Amniotic epithelial cell (primary cell): ENCODE data around the gene SREK1.

Experiments
- DNase-seq: peaks from one replicate; pipeline ENCODE4 v3.0.0-alpha.2; 2010; ENCODE audit warnings: low read depth

SREK1 gene

DNA sequence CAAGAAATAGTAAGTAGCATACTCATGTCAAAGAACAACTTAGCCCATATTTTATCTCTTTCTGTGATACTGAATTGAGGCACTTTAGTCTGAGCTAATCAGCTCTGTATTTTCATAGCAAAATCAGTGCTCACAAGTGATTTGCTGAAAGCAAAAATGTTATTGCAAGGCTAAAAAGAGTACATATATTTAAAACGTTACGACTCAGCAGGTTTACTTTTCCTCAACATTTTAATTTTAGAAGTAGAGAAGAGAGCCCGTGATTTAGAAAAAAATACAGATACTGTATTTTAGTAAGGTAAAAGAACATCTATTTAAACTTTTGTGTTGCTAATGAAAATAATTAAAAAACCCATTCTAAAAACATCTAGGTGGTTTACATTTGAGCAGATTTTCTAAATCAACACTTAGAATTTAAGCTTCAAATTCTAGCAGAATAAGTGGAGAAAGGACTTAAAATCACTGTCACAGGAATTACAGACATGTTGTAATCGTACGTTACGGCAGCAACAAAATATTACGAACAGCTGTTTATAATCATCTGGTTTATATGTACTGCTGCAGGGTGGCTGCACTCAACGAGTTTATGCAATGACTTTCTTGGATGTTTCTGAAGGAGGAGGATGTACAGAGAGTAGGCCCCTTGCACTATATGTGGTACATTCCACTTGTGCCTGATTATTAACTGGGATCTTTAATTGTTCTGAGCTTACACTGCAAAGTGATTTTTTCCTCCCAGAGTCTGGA, 20.1 kb downstream of the SREK1 start:
- no peak for DNase-seq

DNA sequence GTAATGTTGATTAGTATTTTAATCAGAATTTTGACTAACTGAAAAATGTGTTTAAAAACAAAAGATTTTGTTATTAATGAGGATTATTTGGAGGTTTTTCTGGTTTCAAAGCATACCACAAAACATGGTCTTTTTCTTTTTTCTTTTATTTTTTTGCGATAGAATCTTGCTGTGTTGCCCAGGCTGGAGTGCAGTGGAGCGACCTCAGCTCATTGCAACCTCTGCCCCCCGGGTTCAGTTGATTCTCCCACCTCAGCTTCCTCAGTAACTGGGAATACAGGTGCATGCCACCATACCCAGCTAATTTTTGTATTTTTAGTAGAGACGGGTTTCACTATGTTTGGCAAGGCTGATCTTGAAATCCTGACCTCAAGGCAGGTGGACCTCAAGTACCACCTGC, 24.1 kb downstream of the SREK1 start:
- DNase-seq: no peak

DNA sequence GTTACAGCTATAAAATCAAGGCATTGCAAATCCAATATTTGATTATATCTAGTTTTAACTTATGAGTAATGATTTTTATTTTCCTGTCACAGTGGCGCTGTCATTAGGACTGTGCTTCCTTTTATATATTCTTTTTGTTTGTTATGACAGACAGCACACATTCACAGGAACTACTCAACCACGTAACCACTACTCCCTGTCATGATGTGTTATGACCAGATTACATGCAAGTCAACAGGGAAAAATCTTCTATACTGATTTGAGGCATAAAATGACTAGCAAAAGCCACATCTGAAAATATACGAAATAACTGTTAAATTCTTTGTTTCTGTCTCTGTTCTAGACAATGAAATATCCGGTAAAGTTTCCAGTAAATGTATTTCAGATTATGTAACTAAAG, 25.4 kb downstream of the SREK1 start:
- no peak for DNase-seq

DNA sequence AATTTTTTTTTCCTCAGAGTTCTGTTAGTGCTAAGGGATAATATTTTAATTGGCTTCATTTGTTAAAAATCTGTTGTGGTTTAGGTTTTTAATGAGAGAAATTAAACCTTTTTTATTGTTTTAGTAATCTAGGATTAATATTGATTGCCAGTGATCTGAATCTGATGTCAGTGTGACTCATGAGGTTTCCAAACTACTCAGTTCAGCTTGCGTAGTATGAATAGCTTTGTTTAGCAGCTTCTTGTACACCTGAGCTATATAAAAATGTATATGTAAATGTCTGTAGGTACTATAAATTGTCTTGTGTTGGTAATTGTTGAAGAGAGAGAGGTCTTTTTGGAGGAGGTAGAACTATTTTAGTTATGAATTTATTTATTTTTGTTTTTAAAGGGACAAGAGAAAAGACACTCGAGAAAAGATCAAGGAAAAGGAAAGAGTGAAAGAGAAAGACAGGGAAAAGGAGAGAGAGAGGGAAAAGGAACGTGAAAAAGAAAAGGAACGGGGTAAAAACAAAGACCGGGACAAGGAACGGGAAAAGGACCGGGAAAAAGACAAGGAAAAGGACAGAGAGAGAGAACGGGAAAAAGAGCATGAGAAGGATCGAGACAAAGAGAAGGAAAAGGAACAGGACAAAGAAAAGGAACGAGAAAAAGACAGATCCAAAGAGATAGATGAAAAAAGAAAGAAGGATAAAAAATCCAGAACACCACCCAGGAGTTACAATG, 26.3 kb downstream of the SREK1 start:
- DNase-seq: no peak

DNA sequence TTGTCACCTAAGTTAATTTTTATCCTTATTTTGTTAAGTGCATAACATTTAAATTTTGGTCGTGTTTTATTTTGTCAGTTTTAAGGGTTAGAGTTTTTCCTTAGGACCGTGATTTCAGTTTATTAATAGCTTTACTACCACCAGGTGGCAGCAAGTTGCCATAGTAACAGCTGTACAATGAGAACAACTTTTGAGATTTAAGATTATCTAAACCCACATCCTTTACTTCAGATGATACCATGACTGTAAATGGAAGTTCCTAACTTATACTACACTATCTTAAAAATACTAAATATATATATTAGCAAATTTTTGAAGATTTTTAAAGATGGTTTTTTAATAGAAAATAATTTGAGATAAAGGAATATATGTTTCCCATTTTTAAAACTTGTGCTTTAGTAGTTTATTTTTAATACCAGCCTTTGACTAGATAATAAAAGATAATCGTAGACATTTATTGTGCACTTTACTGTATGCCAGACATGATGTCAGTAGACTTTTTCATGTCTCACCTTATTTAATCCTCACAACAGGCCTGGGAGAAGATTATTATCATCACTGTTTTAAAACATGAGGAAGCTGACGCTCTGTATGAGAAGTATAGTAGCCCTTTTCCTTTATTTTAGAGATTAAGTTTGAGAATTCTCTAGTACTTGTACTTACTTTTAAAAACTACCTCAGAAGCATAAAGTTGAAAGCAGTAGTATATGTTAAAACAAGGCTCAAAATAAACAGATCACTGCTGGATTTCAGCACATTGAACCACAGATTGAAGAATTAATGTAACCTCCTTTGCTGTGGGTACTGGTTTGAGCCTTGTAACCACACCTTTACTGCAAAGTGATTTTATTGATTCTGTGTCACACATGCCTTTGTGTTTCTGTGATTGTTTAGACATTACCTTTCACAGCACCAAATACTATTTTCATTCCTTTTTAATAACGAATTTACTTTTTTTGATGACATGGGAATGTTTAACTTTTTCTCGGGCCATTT, 27.5 kb downstream of the SREK1 start:
- DNase-seq: peak; percentile 64

DNA sequence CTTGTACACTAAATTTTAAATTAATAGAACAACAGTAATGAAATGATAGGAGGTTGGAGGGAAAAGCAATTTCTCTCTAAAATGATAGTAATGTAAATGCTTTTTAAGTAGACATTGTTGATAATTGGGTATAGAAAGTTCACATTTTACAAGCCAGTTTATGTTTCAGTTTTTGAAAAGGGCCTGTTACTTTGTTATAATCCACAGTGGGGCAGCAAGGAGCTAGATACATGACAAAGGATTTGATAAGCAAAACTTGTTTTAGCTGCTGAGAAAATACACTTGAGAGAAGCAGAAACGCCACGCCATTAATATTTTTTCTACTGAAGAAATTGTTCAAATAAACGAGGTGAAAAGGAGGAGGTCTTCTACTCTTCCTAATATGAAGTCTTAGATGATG, 30.2 kb downstream of the SREK1 start:
- DNase-seq: peak; percentile 40

DNA sequence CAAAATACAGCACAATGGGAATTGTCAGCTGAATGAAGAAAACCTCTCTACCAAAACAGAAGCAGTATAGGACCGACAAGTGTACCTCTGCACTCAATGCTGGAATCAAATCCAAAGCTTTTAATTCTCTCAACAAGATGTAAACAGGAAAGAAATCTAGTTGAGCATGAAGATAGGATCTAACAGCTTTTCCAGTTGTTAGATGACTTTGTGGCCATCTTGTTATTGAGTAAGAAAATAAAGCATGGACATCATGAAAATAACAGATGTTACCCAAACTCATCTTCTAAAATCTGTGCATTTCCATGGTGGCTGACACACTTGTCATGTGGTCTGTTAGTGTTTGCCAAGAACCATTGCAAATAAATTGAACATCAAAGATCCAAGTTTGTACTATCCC, 34.7 kb downstream of the SREK1 start:
- no peak for DNase-seq

DNA sequence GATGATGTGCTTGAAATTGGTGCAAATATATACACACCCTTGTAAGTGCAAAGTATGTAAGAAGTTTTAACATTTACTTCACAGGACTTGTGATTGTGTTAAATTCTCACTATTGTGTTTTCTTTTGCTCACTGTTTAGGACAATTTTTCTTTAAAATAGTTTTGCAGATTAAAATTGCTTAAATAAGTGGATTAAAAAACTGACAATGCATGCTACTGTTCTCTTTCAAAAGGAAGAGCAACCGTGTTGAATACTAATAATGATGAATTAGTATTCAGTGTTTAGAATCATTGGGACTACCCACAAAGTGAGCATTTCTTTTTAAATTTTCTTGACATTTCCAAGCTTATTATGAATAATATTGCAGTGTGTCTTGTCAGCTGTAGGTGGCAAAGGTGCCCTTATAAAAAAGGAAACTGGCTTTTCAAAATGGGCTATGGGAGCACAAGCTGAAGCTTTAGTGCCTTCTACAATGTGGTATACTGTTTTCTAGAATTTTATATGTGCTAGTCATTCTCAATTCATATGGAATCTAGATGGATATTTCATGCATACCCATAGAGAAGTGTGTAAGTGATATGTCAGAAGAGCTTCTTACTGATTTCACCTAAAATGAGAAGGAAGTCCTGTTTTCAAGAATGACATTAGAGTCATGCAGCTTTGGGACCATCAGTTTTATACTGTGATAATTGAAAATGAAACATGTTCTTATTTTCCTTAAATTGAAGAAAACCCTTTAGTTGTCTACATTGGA, 35.4 kb downstream of the SREK1 start:
- DNase-seq: no peak

DNA sequence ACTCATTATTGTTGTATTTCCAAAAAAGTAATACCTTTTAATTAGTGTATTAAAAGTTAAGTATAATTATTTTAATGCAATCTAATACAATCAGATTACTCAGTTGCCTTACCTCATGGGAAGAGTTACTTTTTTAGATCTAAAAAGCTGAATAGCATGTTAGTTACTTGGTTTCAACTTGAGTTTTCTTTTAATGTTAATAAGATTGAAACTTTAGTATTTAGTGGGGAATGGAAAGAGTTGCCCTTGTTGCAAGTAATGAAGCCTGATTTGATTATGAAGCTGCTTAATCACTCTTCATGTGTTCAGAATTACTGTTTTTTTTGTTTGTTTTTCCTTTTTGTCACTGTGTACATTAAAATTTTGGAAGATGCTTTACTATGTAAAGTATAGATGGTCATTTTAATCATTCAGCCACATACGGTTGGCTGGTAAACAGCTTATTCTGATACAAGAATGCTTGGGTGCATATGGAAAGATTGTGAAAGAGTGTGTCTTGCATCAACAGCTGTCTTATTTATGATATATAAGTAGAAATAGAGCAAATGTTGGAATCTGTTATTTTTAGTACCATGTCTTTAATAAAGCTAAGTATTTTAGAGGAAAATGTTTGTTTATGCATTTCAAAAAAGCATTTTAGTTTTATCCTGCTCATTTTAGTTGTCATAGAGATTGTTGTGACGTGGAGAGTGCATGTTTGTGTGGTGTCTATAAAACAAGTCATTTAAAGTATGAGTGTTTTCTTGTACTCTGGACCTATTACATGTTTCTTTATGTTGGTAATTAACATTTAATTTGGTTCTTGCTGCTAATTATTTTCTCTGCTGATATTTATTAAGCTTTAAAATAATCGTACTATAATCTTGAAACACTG, 36.4 kb downstream of the SREK1 start:
- peak; percentile 64 for DNase-seq

DNA sequence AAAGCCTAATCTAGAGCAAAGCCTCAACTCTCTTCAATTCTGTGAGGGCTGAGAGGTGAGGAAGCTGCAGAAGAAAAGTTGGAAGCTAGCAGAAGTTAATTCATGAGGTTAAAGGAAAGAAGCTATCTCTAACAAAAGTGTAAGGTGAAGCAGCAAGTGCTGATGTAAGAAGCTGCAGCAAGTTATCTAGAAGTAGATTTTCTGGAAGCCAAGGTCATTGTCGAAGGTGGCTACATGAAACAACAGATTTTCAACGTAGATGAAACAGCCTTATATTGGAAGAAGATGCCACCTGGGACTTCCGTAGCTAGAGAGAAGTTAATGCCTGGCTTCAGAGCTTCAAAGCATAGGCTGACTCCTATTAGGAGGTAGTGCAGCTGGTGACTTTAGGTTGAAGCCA, 42.0 kb downstream of the SREK1 start:
- no peak for DNase-seq

DNA sequence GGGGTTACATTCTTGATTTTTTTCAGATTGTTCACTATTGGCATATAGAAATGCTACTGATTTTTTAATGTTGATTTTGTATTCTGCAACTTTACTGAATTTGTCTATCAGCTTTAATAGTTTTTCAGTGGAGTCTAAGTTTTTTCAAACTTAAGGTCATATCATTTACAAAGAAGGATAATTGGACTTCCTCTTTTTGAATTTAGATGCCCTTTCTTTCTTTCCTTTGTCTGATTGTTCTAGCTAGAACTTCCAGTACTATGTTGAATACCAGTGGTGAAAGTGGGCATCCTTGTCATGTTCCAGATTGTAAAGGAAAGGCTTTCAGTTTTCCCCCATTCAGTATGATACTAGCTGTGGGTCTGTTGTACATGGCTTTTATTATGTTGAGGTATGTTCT, 49.3 kb downstream of the SREK1 start:
- DNase-seq: no peak

DNA sequence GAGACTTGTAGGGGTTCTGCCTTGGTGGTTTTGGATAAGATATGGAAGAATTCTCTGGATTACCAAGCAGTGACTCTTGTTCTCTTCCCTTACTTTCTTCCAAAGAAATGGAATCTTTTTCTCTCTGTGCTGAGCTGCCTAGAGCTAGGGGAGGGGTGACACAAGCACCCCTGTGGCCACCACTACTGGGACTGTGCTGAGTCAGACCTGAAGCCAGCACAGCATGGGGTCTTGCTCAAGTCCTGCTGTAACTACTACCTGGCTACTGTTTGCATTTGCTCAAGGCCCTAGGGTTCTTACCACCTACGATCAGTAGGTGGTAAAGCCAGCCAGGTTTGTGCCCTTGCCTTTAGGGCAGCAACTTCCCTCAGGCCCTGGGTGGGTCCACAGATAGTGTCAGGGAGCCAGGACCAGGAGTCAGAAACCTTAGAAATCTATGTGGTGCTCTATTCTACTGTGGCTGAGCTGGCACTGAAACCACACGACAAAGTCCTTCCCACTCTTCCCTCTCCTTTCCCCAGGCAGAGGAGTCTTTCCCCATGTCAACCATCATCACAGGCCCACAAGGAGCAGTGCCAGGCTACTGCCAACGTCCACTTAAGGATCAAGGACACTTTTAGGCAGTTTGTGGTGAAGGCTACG, 53.8 kb downstream of the SREK1 start:
- peak; percentile 28 for DNase-seq

DNA sequence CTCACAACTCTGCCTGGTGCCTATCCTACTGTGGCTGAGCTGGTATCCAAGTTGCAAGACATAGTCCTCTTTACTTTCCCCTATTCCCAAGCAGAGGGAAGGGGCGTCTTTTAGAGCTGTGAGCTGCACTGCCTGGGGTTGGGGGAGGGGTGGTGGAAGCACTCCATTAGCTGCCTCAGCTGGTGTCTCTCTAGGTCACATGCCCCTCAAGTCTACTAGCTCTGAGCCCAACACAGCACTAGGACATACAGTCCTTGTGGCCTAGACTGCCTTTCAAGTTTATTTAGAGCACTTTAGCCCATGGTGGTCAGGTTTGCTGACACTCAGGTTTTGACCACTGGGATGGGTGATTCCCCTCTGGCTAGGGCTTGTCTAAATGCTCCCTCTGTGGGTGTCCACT, 54.7 kb downstream of the SREK1 start:
- DNase-seq: no peak

DNA sequence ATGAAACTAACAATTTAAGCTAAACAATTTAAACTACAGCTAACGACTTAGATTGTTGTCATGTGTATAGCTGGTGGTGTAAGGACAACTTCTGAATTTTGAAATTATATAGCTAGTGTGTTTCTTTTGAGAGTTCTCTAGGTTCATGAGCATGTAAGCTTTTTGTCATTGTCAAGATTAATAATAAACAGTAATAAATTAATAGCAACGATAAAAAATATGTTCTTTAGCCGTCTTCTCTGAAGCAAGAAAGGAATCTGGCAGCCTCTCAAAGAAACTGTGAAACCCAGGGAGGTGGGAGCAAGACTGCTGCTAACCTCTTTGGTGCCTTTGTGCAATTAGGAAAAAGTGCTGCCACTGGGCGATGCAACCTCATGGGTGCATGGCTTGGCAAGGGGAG, 59.4 kb downstream of the SREK1 start:
- DNase-seq: no peak

DNA sequence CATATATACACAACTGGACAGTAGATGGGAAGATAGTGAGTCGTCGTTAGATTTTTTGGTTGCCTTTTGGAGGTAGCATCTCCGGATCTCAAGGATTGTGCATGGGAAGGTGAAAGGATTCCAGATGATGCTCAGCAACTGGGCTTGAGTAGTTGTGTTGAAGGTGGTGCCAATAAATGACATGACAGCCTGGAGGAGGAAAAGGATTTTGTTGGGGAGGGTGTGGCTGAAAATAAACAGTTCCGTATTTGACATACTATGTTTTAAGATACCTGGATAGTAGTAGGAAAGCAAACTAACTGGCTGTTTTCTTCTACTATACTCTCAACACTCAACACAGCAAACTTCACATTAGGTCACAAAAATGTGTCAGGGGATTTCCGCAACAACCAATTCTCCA, 62.4 kb downstream of the SREK1 start:
- no peak for DNase-seq

DNA sequence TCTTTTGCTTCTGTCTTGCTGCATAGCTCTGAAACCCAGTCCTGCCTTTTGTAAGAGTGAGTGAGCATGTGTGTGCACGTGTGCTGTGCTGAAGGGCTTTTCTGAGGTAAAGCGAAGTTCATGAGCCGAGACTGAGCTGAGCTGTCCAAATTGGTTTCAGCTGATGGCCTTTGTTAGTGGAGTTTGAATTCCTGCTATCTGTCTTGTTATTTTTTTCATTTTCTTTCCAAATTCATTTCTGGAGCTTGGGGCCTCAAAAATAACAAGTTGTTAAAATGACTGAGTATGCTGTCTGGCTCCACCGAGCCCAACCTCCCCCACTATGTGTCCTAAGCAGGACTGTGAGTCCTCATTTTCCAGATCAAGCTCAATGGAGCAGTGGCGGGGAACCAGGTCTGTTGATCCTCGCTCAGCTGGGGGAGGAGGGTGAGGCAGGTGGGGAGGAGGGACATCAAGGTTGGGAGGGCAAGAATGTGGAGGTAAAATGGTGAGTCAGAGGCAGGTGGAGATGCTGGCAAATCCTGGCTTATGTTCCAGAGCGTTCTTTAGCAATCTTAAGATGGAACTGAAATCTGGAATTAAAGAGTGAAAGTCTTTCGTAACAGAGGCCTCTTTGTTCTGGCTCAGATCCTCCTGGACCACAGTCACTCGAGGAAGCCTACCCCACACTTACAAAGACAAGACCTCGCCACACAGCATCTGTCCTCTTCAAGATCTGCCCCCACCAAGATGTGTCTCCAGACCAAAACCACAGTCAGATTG, 63.9 kb downstream of the SREK1 start:
- DNase-seq: peak; percentile 34

DNA sequence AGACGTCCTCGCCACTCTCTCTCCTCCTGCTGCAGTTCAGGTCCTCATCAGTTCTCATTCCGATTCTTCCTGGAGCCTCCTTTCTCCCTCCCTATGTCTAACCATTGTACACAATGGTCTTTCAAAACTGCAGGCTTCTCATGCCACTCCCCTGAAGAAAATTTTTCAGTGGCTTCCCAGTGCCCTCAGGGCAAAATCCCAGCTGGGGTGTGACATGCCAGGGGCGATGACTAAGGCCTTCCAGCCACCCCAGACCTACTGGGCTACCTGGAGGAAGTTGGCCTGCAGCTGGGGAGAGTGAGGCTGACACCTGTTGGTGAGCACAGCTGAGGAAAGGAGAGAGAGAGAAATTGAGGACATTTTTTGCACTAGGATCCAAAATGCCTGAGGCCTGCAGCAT, 65.2 kb downstream of the SREK1 start:
- DNase-seq: no peak

DNA sequence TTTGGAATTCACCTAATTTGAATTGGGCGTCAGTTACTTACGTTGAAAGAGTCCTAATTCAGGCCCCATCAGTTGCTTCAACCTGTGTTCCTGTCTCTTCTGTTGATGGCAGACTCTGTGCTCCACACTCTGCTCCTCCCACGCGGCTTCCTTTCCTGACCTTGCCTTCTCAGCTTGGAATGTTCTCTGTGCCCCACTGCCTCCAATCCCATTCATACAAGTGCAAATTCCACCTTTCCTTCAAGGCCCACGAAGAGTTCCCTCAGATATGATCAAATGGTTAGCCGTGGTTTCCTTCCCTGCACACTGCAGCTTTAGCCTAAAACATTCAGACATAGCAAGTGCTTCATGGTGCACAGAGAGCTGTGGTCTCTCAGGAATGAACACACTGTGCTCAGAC, 65.7 kb downstream of the SREK1 start:
- DNase-seq: no peak

DNA sequence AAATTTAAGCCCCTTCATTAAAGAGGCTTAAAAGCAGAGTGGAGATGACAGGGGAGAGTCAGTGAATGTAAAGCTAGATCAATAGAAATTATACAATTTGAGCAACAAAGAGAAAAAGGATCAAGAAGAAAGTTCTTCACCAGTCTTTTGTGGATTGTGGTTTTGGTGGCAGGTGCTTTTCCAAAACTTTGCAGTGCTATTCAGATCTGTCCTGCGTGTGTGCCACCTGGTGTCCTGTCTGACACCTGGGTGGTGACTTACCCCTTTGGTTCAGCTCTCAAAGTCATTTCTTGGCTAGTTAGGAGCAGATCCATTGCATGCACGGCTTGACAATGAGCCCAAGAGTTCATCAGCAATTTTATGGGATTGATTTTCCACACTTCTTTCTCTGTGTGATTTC, 69.4 kb downstream of the SREK1 start:
- no peak for DNase-seq

DNA sequence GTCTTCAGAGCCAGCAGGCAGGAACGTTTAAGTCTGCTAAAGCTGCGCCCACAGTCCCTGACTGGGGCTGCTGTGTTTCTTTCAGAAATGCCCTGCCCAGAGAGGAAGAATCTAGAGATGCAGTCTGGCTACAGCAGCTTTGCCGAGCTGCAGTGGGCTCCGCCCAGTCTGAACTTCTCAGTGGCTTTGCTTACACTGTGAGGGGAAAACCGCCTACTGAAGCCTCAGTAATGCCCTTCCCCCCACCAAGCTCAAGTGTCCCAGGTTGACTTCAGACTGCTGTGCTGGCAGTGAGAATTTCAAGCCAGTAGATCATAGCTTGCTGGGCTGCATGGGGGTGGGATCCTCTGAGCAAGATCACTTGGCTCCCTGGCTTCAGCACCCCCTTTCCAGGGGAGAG, 78.4 kb downstream of the SREK1 start:
- DNase-seq: no peak
